ENCODE data around the gene EPDR1.

Gene EPDR1

GRCh38 chr7:37928878-37929277, 8.4 kb downstream of the EPDR1 start:
- no peak overlapping the region for H3K27ac ChIP-seq
- TF ChIP-seq ZFX (IDR thresholded peaks at IDR 0.05; ENCODE audit: borderline replicate concordance) (no peak), CTCF (IDR thresholded peaks at IDR 0.05) (no peak)

- TF ChIP-seq ZFX (IDR thresholded peaks at IDR 0.05; ENCODE audit: borderline replicate concordance) (no peak), CTCF (IDR thresholded peaks at IDR 0.05) (no peak)
- no peak overlapping the region for H3K27ac ChIP-seq
These were observed 9.9 kb downstream of the EPDR1 start for GRCh38 chr7:37930226-37930948.

GRCh38 chr7:37932543-37932942, 12.1 kb downstream of the EPDR1 start:
- H3K27ac ChIP-seq = no peak overlapping the region
- no peak for TF ChIP-seq ZFX (IDR thresholded peaks at IDR 0.05; ENCODE audit: borderline replicate concordance)
- TF ChIP-seq CTCF (IDR thresholded peaks at IDR 0.05) = no peak

DNA sequence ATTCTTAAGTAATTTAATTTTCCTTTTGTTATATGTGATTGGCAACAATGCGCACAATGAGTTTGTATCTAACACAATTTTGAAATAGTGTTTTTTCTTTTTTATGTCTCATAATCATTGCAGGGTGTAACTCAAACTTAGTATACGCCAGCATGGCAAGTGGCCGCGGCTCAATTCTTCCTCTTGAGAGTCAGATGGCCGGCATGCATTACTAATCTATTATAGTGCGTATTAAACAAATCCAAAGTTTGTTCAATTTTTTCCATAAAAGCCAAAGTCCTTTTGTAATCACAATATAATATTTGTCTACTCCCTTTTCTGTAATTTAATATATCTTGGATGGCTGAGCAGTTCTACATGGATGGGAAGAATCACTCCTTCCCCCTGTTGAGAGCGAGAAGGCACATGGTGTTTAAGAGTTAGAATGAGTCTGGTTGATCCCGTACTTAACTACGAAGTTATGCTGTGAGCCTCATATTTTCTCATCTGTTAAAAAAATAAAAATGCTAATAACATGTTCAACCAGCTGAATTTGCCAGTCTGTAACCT, 12.7 kb downstream of the EPDR1 start:
- TF ChIP-seq ZFX (IDR thresholded peaks at IDR 0.05; ENCODE audit: borderline replicate concordance) (no peak), CTCF (IDR thresholded peaks at IDR 0.05) (no peak)
- no peak overlapping the region for H3K27ac ChIP-seq

DNA sequence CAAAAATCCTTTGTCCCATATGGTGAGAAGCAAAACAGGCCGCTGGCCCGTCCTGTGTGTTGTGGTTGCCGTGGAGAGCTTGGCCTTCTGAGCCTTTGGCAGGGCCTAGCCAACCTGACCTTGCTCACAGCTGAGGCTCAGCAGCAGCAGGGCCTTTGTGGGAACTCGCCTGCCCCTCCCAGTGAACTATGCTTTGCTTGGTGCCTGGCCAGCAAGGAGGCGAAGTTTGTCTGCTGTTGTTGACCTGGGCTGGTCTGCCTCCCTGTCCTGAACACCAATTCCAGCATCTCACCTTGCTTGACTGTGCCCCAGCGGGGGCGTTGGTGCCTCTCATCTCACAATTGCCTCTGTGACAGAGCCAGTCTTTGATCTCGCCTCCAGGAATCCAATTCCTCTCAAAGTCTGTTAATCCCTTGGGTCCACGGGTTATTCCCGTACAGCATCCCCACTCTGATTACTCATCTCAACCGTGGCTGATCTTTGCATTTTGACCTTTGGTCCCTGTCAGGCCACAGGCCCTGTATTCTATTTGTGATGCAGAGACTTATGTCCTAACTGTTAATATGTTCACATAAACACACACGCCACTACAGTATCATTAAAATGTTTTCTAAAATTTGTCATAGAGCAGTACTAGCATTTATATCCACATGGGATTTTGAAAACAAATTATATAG, 22.6 kb downstream of the EPDR1 start:
- TF ChIP-seq ZFX (IDR thresholded peaks at IDR 0.05; ENCODE audit: borderline replicate concordance) = no peak
- TF ChIP-seq CTCF (IDR thresholded peaks at IDR 0.05) = no peak
- H3K27ac ChIP-seq = no peak overlapping the region

GRCh38 chr7:37943905-37944736, 23.7 kb downstream of the EPDR1 start:
- no peak overlapping the region for H3K27ac ChIP-seq
- TF ChIP-seq CTCF (IDR thresholded peaks at IDR 0.05) (no peak), ZFX (IDR thresholded peaks at IDR 0.05; ENCODE audit: borderline replicate concordance) (no peak)

Measured in 22Rv1 (cell line).